Activated naive CD4-positive, alpha-beta T cell (primary cell): Measurements from ENCODE around the gene MAP7D1.
"Not testable (repeated sequence)": the region's sequence is repeated elsewhere in the genome, so short reads cannot be mapped to it uniquely, and the experiment has no call there.

Experiments used
- DNase-seq, 4 experiments: peaks; one replicate each; lab custom pipeline; 2025; lab: John Stamatoyannopoulos, UW

MAP7D1 gene

DNA sequence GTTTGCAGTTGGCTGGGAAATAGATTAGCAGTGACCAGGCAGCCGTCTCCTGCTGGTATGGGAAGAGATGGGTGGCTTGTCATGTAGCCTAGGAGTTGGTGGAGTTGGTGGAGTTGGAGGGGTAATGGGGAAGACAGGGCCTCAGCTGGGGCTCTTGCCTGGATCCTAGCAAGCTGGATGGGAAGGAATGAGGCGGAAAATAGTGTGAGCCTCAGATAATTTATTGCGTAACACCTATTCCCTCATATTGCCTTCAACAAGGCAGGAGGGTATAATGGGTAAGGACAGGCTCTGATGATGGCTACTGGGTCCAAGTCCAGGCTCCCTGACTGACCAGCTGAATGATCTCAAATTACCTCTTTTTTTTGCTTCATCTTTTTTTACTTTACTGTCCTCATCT lies 12.6 kb downstream of the MAP7D1 start:
- DNase-seq, result no peak

- DNase-seq, result no peak
These were observed 14.9 kb downstream of the MAP7D1 start for GRCh38 chr1:36170643-36171412.

DNA sequence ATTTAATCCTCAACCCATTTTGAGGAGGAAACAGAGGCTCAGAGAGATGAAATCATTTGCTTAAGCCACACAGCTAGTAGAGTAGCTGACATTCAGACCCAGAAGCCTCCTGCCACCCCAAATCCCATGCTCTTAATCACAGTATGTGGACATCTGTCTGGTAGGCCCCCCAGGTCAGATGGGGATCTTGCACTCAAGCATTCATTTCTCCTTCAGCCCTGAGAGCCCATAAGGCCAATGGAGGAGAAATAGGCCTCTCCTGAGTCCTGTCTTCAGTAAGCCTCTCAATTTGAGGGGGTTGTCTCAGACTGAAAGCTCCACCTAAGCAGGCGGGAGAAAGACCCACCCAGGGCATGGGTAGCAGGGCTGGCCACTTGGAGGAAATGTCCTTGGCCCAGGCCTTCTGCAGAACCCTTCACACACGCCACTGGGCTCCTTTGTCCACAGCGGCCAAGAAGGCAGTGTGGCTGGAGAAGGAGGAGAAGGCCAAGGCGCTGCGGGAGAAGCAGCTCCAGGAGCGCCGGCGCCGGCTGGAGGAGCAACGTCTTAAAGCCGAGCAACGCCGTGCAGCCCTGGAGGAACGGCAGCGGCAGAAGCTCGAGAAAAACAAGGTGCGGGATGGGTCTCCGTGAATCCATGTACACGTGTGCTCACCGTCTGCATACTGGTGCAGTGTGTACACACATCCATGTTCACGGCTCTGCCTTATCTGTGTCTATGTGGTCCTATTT lies 16.2 kb downstream of the MAP7D1 start:
- no peak for DNase-seq

GRCh38 chr1:36172983-36173382 lies 17.0 kb downstream of the MAP7D1 start:
- DNase-seq, result no peak

GRCh38 chr1:36174713-36175112 lies 18.8 kb downstream of the MAP7D1 start:
- DNase-seq, result no peak

GRCh38 chr1:36175137-36176095 lies 19.5 kb downstream of the MAP7D1 start:
- DNase-seq, result no peak

- DNase-seq, result no peak
These were observed 20.4 kb downstream of the MAP7D1 start for GRCh38 chr1:36176106-36176949.

DNA sequence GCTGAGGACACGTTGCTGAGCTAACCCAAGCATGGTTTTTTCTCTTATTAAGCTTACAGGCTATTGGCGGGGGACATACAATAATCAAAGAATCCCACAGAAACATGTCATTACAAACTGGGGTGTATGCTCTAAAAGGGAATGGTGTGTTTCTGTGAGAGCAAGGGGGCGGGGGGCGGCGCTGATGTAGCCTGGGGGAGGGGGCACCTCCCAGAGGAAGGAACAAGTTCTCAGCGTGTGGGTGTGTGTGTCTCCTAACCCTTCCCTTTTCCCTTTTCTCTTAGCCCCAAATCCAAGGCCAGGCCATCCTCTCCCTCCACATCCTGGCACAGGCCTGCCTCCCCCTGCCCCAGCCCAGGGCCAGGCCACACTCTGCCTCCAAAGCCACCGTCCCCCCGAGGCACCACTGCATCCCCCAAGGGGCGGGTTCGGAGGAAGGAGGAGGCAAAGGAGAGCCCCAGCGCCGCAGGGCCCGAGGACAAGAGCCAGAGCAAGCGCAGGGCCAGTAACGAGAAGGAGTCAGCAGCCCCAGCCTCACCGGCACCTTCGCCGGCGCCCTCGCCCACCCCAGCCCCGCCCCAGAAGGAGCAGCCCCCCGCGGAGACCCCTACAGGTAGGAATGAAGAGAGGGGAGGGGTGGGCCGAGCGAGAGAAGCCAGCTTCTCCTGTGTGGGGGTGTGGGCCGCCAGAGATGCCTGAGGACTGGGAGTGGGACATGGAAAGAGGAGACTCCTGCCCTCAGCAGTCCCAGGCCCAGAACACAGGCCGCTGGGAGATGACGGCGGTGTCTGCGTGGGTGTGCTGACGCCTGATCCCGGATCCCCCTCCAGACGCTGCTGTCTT lies 21.9 kb downstream of the MAP7D1 start:
- no peak for DNase-seq

GRCh38 chr1:36178471-36179219 lies 22.7 kb downstream of the MAP7D1 start:
- DNase-seq, result no peak

- no peak for DNase-seq
These were observed 23.2 kb downstream of the MAP7D1 start for GRCh38 chr1:36179220-36179600.

- DNase-seq, result no peak
These were observed 26.8 kb downstream of the MAP7D1 start for GRCh38 chr1:36182734-36183133.

- DNase-seq, result no peak
These were observed 27.4 kb downstream of the MAP7D1 start for GRCh38 chr1:36183309-36183856.

DNA sequence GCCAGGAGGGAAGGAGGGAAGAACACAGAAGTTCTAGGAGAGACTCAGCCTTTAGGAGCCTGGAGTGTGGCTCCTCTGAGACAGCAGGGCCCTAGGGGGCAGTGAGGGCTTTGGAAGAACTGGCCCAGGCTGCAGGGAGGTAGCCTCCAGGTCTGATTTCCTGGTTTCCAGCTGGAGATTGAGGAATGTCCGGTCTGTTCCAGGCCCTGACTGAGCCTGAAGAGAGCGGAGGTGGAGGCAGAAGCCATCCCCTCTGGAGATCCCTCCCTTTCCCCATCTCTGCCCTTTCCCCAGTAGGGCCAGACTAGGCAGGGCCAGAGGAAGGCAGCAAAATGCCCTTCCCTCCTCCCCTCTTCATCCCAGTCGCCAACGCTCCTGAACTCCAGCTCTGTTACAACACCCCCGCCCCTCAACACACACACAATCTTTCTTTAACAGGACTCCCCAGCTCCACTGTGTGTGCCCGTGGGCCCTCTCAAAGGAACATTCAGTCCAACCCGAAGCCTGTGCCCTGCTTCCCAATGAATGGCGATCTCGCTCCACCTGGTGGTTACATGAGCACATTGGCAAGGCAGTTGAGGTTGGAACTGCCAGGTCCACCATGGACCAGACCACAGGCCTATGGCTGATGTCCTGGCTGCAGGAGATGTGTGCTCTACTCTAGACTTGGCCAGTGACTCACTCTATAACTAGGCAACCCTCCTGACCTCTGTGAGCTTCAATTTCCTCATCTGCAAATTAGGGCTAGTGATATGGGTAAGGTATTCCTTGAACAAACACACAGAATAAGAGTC lies 32.0 kb downstream of the MAP7D1 start:
- peak; percentile 27 to 66 (median 46) for DNase-seq

GRCh38 chr1:36196805-36197204 lies 40.8 kb downstream of the MAP7D1 start:
- DNase-seq, result not testable (repeated sequence)

DNA sequence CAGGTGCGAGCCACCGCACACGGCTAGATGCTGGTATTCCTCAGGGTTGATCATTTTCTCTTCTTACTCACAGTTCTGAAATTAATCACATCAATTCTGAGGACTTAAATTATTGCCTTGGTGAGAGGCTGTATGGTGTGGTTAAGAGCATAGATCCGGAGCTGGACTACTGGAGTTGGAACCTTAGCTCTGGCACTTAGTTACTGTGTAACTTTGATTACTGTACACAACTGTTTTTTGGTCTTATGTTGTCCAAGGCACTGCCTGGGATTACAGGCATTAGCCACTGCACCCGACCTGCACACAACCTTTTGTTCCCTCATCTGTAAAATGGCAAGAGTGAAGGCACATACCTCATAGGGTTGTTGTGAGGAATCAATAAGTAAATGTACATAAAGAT lies 42.7 kb downstream of the MAP7D1 start:
- DNase-seq, result no peak

GRCh38 chr1:36199934-36200741 lies 44.2 kb downstream of the MAP7D1 start:
- no peak for DNase-seq

DNA sequence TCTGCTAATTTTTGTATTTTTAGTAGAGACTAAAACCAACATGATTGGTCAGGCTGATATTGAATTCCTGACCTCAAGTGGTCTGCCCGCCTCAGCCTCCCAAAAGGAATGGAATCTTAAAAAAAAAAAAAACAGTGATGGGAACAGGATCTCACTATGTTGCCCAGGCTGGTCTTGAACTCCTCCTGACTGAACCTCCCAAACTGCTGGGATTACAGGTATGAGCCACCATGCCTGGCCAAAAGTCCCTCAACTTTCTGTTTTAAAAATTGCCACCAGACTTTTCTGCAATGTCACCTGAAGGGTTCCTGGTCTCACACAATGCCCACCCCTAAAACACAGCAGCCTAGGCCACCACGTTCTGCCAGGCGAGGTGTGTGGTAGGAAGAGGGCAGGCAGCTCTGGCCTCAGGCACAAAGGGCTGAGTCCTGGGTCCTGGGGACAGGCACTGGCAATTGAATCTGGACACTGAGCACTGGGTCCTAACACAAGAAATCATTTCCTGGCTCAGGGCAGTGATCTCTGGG lies 47.1 kb downstream of the MAP7D1 start:
- no peak for DNase-seq
